ENCODE measurements around the gene VWC2L.

VWC2L gene

GRCh38 chr2:214451516-214452275 lies 40.8 kb downstream of the VWC2L start:
- in situ Hi-C loops (cut with HindIII; ENCODE audit: low pct_ligation_motif_present, low pct_unique_long_range_greater_than_20kb, low sequenced_read_pairs) = no loop called here
- no peak for DNase-seq

DNA sequence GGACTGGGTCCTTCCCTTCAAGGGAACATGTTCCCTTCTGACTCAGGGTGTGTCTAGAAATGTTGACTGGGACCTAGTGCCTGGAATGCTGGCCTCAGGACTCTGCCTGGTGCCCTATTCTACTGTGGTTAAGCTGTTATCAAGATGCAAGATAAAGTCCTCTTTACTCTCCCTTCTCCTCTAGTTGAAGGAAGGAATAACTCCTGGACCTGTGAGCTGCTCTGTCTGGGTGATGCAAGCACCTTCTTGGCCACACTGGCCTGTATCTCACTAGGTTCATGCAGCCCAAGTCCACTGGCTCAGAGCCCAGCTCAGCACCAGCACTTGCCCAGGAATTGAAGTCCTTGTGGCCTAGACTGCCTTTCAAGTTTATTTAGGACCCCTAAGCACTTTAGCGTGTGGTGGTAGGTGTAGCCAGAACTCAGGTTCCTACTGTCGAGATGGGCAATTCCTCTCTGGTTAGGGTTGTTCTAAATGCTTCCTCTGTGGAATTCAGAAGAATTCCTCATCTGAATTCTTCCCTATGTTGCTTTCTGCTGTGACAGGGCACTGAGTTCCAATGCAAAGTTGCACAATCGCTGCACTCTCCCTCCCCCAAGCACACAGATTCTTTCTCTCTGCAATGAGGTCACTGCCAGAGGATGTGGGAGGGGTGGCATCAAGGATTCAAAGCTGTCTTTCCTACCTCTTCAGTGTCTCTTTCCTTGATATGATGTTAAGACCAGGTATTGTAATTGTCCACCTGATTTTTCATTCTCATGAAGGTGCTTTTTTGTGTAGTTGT lies 54.7 kb downstream of the VWC2L start:
- no peak for DNase-seq
- in situ Hi-C loops (cut with HindIII; ENCODE audit: low pct_ligation_motif_present, low pct_unique_long_range_greater_than_20kb, low sequenced_read_pairs) = no loop called here

DNA sequence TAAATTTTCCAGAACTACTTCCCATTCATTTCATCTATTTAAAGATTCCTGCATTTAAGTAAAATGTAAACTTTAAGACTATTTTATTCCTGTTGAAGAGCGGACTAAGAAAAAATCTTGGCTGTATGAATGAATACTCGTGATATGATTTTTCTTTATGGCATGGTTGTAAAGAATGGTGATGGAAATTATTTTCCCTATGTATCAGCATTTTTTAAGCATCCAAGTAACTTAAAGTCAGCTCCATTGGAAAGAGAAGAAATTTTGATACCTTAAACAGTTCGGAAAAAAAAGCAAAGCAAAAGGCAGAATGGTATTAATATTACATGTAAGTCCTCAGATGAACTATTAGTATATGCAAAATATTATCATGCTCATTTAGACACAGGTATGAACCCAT lies 58.9 kb downstream of the VWC2L start:
- in situ Hi-C loops (cut with HindIII; ENCODE audit: low pct_ligation_motif_present, low pct_unique_long_range_greater_than_20kb, low sequenced_read_pairs) = no loop called here
- DNase-seq = no peak

DNA sequence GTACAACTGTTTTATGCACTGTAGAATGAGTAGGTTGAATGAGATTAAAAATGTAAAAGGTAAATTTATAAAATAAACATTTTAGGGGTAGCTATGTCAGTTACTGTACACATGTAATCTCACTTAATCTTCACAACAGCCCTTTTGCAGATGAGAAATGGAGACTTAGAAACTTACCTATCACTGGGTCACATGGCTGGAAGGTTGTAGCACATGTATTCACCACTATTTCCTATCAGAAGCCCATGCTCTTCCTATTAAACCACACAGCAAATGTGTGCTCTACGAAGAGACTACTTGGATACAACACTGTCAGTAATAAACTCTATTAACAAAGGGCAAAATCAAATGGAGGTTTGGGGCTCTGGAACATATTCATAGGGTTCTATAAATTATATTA lies 60.5 kb downstream of the VWC2L start:
- no peak for DNase-seq
- in situ Hi-C loops (cut with HindIII; ENCODE audit: low pct_ligation_motif_present, low pct_unique_long_range_greater_than_20kb, low sequenced_read_pairs) = no loop called here

- DNase-seq = no peak
- in situ Hi-C loops (cut with HindIII; ENCODE audit: low pct_ligation_motif_present, low pct_unique_long_range_greater_than_20kb, low sequenced_read_pairs) = no loop called here
These were observed 61.1 kb downstream of the VWC2L start for GRCh38 chr2:214471990-214472389.

- in situ Hi-C loops (cut with HindIII; ENCODE audit: low pct_ligation_motif_present, low pct_unique_long_range_greater_than_20kb, low sequenced_read_pairs) = no loop called here
- DNase-seq = no peak
These were observed 66.5 kb downstream of the VWC2L start for GRCh38 chr2:214477305-214477704.

GRCh38 chr2:214481204-214481603 lies 70.3 kb downstream of the VWC2L start:
- in situ Hi-C loops (cut with HindIII; ENCODE audit: low pct_ligation_motif_present, low pct_unique_long_range_greater_than_20kb, low sequenced_read_pairs) = no loop called here
- DNase-seq = no peak

GRCh38 chr2:214482728-214483127 lies 71.9 kb downstream of the VWC2L start:
- in situ Hi-C loops (cut with HindIII; ENCODE audit: low pct_ligation_motif_present, low pct_unique_long_range_greater_than_20kb, low sequenced_read_pairs) = no loop called here
- DNase-seq = no peak

- DNase-seq = no peak
- in situ Hi-C loops (cut with HindIII; ENCODE audit: low pct_ligation_motif_present, low pct_unique_long_range_greater_than_20kb, low sequenced_read_pairs) = no loop called here
These were observed 73.4 kb downstream of the VWC2L start for GRCh38 chr2:214484239-214484638.

- in situ Hi-C loops (cut with HindIII; ENCODE audit: low pct_ligation_motif_present, low pct_unique_long_range_greater_than_20kb, low sequenced_read_pairs) = no loop called here
- no peak for DNase-seq
These were observed 73.8 kb downstream of the VWC2L start for GRCh38 chr2:214484701-214485100.

- in situ Hi-C loops (cut with HindIII; ENCODE audit: low pct_ligation_motif_present, low pct_unique_long_range_greater_than_20kb, low sequenced_read_pairs) = no loop called here
- DNase-seq = no peak
These were observed 78.3 kb downstream of the VWC2L start for GRCh38 chr2:214489181-214489580.

DNA sequence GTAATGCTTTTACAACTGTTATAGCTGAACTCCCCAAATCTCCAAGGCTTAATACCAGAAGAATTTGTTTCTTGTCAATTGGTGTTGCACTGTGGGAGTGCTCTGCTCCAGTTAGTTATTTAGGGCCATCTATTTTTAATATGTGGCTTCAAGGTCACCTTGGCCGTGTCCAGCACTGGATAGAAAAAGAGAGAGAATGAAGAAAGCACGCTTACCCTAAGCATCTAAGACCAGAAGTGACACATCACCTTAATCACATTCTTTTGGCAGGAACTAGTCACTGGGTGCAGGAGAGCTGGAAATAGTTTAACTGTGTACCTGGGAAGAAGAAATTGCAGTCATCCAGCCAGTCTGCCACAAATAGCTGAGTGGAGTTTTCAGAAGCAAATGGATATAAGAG lies 78.8 kb downstream of the VWC2L start:
- no peak for DNase-seq
- in situ Hi-C loops (cut with HindIII; ENCODE audit: low pct_ligation_motif_present, low pct_unique_long_range_greater_than_20kb, low sequenced_read_pairs) = no loop called here

DNA sequence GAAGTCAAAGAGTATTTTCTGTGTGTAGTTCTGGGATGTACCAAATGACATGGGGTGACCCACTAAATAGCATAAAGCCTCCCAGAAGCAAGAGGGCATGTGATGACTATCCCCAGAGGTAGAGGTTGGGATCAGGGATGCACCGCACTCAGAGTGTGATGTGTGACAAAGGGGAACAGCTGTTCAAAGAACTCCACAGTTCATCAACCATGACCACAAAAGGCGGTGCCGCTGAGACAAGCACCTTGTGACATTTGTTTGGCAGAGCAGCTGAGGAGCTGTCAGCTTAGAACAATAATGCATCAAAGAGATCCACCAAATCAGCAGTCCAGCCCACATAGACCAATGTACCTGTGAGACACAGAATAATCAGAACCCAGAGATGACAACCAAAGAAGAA lies 81.3 kb downstream of the VWC2L start:
- no peak for DNase-seq
- in situ Hi-C loops (cut with HindIII; ENCODE audit: low pct_ligation_motif_present, low pct_unique_long_range_greater_than_20kb, low sequenced_read_pairs) = no loop called here

DNA sequence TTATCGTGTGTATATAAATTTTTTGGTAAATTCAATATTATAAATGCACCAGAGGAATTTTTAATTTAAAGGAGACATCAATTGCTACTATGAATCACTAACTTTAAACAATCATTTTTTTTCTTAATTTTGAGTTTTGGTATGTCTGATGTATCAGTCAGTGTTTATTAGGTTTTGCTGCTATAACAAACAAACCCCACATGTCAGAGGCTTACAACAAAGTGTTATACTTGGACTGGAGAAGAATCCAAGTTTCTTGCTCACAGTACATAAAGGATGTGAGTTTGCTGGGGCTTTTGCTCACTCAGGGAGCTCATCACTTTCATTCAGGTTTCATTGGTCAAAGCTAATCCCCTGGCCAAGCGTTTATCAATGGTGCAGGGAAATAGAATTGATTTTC lies 81.8 kb downstream of the VWC2L start:
- in situ Hi-C loops (cut with HindIII; ENCODE audit: low pct_ligation_motif_present, low pct_unique_long_range_greater_than_20kb, low sequenced_read_pairs) = no loop called here
- DNase-seq = no peak

DNA sequence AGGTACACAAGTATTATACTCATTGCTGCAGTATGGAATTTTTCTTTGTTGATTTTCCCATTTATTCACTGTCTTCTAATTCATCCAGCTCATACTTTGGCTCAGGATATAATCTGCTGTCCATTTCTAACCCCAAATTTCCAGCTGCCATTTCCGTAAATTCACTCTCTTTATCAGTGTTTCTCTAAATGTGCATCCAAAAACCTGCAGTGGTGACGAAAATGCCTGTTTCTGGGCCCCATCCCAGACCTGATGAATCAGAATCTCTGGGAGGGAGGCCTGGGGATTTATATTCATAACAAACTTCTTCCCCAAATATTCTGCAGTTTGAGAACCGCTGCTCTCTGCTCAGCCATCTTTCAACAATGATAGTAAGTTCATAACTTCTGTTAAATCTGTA lies 86.6 kb downstream of the VWC2L start:
- no peak for DNase-seq
- in situ Hi-C loops (cut with HindIII; ENCODE audit: low pct_ligation_motif_present, low pct_unique_long_range_greater_than_20kb, low sequenced_read_pairs) = no loop called here

- DNase-seq = no peak
- in situ Hi-C loops (cut with HindIII; ENCODE audit: low pct_ligation_motif_present, low pct_unique_long_range_greater_than_20kb, low sequenced_read_pairs) = no loop called here
These were observed 92.7 kb downstream of the VWC2L start for GRCh38 chr2:214503568-214503967.

- in situ Hi-C loops (cut with HindIII; ENCODE audit: low pct_ligation_motif_present, low pct_unique_long_range_greater_than_20kb, low sequenced_read_pairs) = no loop called here
- no peak for DNase-seq
These were observed 93.9 kb downstream of the VWC2L start for GRCh38 chr2:214504599-214505376.

DNA sequence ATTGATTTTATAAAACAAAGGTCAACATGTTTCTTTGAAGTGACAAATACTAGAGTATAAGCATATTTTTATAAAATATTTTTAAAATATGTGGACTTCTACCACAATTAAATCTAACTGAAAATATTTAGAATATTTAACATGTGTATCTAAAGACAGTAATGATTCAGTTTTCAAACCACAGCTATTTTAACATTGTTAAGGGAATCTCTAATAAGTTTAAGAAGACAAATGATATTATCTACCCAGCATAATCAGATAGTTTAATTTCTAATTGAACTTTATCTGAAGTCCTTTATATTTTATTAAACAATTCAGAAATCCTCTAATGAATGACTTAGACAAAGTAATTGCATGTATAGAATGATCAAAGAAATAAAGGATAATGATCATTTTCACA lies 96.2 kb downstream of the VWC2L start:
- no peak for DNase-seq
- in situ Hi-C loops (cut with HindIII; ENCODE audit: low pct_ligation_motif_present, low pct_unique_long_range_greater_than_20kb, low sequenced_read_pairs) = no loop called here

DNA sequence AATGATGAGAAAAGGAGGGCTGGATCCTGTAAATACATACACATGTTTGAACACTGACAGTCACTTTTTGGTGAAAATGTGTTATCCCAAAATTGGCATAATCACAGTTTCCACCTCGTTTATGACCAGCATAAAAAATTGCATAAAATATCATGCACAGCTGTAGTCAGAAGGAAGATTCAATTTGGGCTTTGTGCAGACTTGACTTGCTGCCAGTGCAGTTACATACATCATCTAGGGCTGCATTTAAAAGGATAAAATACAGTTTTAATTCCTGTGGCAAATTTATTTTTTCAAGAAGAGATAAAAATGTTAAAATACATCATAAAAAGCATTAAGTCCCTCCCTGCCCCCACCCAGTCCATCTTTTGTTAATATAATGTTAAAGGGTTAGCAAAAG lies 103.8 kb downstream of the VWC2L start:
- in situ Hi-C loops (cut with HindIII; ENCODE audit: low pct_ligation_motif_present, low pct_unique_long_range_greater_than_20kb, low sequenced_read_pairs) = no loop called here

More for the DNA sequence above, 103.8 kb downstream of the VWC2L start:
- DNase-seq = no peak
